Posterior cingulate gyrus (tissue), 11 donors: ENCODE measurements around the gene FAF2.
"Not testable (repeated sequence)": the region's sequence is repeated elsewhere in the genome, so short reads cannot be mapped to it uniquely, and the experiment has no call there.

Experiments
- DNase-seq, 10 donors: peaks; one replicate each; pipeline versions ENCODE4 v3.0.0 to v3.0.0-alpha.2; 2020 to 2021; ENCODE audit warnings: mixed read lengths in 3 of 10
- intact Hi-C: fragments of 100-400 bp; cut with DNase I; formaldehyde crosslinking; loops from one replicate; pipeline ENCODE4 v1.15.1; 2023

FAF2 gene

GRCh38 chr5:176415952-176416924 is 31.9 kb upstream of the FAF2 start, which contains the start of gene CLTB:
TSS of gene CLTB (minus strand) at chr5:176416539. CDS start at chr5:176416363, 176 bp downstream.
- intact Hi-C loops, result loop anchor here (1.0 kb wide), 3 partner anchors 32 to 231 kb away; partner anchors contain the start of genes FAF2 and TSPAN17
- peak; percentile 84 to 97 (median 90) for DNase-seq

- DNase-seq, result no peak
- intact Hi-C loops, result loop anchor here (1.0 kb wide), 3 partner anchors 31 to 230 kb away; partner anchors contain the start of genes FAF2 and TSPAN17
Observed at GRCh38 chr5:176416965-176417364, 31.2 kb upstream of the FAF2 start.

- intact Hi-C loops, result no loop called here
- DNase-seq, result no peak
Observed at GRCh38 chr5:176418251-176418650, 29.9 kb upstream of the FAF2 start.

- DNase-seq, result no peak
- intact Hi-C loops, result no loop called here
Observed at GRCh38 chr5:176420086-176420485, 28.1 kb upstream of the FAF2 start.

GRCh38 chr5:176420972-176421544 is 27.1 kb upstream of the FAF2 start:
- intact Hi-C loops, result no loop called here
- no peak for DNase-seq

- intact Hi-C loops, result no loop called here
- no peak for DNase-seq
Observed at GRCh38 chr5:176424181-176424580, 24.0 kb upstream of the FAF2 start.

- intact Hi-C loops, result no loop called here
- DNase-seq, result no peak
Observed at GRCh38 chr5:176425138-176425537, 23.0 kb upstream of the FAF2 start.

GRCh38 chr5:176425791-176426190 is 22.4 kb upstream of the FAF2 start:
- intact Hi-C loops, result no loop called here
- DNase-seq, result no peak

GRCh38 chr5:176426876-176427275 is 21.3 kb upstream of the FAF2 start:
- no peak for DNase-seq
- intact Hi-C loops, result no loop called here

GRCh38 chr5:176427971-176428370 is 20.2 kb upstream of the FAF2 start:
- DNase-seq, result no peak

GRCh38 chr5:176429972-176430371 is 18.2 kb upstream of the FAF2 start:
- intact Hi-C loops, result no loop called here
- no peak for DNase-seq

More at GRCh38 chr5:176427971-176428370, 20.2 kb upstream of the FAF2 start:
- intact Hi-C loops, result no loop called here

GRCh38 chr5:176432707-176433106 is 15.5 kb upstream of the FAF2 start:
- no peak for DNase-seq
- intact Hi-C loops, result no loop called here

GRCh38 chr5:176436656-176437055 is 11.5 kb upstream of the FAF2 start:
- DNase-seq, result peak in 1 of 10 donors; percentile 25
- intact Hi-C loops, result no loop called here

GRCh38 chr5:176438959-176439757 is 9.0 kb upstream of the FAF2 start:
- DNase-seq, result no peak
- intact Hi-C loops, result no loop called here

GRCh38 chr5:176440927-176441706 is 7.1 kb upstream of the FAF2 start:
- DNase-seq, result no peak

GRCh38 chr5:176441921-176442323 is 6.3 kb upstream of the FAF2 start:
- no peak for DNase-seq
- intact Hi-C loops, result no loop called here

More at GRCh38 chr5:176440927-176441706, 7.1 kb upstream of the FAF2 start:
- intact Hi-C loops, result no loop called here

- intact Hi-C loops, DNase-seq: not testable (repeated sequence)
Observed at GRCh38 chr5:176442911-176443310, 5.3 kb upstream of the FAF2 start.

- intact Hi-C loops, result no loop called here
- no peak for DNase-seq
Observed at GRCh38 chr5:176444742-176445141, 3.4 kb upstream of the FAF2 start.

- DNase-seq, result no peak
- intact Hi-C loops, result no loop called here
Observed at GRCh38 chr5:176446028-176446665, 2.0 kb upstream of the FAF2 start.
